Stimulated activated CD4-positive, alpha-beta T cell treated with anti-CD3 and anti-CD28 coated beads, Interleukin-2, amount 100 ng/mL, for 48 hours (primary cell): ENCODE data around the gene ASPHD2.
"Not testable (repeated sequence)": the region's sequence is repeated elsewhere in the genome, so short reads cannot be mapped to it uniquely, and the experiment has no call there.

Source experiments
- DNase-seq, 2 donors: peaks; one replicate each; pipeline ENCODE4 v3.0.0-alpha.2; 2020

The ASPHD2 gene

GRCh38 chr22:26417406-26417805 is 11.7 kb upstream of the ASPHD2 start:
- no peak for DNase-seq

- no peak for DNase-seq
These were observed 10.4 kb upstream of the ASPHD2 start for GRCh38 chr22:26418620-26419019.

DNA sequence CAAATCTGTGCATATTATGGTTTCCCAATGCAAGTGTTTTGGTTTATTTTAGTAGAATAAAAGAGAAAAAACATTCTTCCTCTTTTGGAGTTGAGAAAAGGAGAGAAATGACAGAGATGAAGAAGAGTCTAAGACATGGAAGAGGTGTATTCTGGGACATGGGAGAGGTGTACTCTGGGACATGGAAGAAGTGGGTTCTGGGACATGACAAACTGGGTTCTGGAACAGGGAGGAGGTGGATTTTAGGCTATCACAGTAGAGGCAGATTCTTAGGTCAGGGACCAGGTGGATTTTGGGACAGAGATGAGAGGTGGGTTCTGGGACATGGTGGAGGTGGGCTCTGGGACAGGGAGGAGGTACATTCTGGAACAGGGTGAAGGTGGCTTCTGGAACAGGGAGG is 2.1 kb upstream of the ASPHD2 start:
- no peak for DNase-seq

DNA sequence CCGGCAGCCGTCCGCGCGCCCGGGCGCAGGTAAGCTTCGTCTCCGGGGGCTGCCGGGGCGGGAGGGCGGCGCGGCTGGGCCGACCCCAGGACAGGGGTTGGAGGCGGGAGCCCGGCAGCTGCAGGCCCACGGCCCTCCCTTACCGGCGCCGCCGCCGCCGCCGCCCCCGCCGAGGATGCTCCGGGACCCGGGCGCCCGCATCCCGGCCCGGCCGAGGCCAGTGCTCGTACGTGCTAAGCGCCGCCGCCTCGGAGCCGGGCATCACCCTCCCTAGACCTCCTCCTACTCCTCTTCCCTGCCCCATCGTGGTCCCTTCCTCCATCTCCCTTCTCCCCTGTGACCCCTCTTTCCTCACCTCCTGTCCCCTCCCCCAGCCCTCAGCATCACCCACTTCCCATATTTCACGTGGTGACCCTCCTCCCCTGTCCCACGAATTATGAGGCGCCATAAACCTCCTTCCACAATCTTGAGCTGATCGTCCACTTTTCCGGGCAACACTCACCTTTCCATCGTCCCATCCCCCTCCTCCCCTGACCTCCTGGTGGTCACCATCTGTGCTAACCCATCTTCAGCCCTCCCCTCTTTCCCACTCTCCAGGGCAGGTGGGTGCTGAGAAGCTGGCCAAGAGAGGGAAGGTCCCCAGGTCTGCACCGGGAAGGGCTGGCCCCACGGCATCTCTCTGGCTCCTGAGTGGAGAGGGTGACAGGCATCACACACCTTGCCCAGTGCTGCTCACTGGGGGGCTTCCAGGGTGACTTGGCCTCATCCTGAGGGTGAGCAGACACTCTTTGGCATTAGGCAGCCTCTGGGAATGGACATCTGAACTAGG is 612 bp downstream of the ASPHD2 start:
- no peak for DNase-seq

DNA sequence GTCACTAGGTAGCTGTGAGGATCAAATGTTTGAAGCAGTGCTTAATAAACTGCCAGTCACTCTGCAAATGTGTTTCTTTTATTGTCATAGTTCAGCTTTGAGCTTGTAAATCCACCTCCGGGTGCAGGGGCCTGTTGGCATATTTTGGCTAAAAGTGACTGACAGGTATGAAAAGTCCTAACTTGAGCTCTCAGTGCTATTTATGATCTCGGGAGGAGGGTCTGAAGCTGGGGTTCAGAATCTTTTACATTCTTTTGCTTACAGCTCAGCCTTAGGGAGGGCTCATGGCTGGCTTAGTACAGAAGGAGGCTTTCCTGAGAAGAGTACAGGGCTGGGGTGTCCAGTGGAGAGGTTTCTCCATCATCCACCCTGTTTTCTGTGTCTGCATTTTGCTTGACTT is 1.5 kb downstream of the ASPHD2 start:
- no peak for DNase-seq

DNA sequence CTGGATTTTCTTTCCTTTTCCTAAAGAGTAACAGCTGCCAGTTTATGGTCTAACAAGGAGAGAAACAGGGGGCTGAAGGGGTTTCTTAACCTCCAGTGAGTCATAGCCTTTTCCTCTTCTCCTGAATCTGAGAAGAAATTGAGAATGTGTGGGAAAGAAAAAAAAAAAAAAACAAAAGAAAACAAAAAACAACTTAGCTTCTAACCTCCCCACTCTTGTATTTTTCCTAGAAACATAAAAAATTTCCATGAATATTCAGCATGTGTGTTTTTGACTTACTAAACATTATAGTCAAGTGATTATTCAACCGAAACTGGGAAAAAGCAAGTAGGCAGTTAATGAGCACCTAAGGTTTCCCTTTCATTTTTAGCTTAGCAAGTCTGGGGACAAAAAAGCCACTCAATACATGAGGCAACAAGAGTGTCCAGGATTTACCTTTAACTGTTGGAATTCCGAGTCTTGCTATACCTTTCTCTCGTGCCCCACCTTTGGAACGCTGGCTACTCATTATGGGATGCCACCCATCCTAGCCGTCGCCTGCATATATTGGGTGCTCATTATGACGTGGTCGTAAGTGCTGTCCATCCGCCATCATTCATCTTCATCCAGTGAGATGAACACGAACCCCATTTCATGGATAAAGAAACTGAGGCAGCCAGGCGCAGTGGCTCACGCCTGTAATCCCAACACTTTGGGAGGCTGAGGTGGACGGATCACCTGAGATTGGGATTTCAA is 2.4 kb downstream of the ASPHD2 start:
- DNase-seq, result no peak

GRCh38 chr22:26432619-26433311 is 3.7 kb downstream of the ASPHD2 start:
- no peak for DNase-seq

DNA sequence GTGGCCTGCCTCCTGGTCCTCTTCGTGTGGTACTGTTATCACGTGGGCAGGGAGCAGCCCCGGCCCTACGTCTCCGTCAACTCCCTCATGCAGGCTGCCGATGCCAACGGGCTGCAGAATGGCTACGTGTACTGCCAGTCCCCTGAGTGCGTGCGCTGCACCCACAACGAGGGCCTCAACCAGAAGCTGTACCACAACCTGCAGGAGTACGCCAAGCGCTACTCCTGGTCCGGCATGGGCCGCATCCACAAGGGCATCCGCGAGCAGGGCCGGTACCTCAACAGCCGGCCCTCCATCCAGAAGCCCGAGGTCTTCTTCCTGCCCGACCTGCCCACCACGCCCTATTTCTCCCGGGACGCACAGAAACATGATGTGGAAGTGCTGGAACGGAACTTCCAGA is 4.7 kb downstream of the ASPHD2 start:
- no peak for DNase-seq

GRCh38 chr22:26435327-26436093 is 6.5 kb downstream of the ASPHD2 start:
- DNase-seq, result no peak

- DNase-seq, result no peak
These were observed 7.9 kb downstream of the ASPHD2 start for GRCh38 chr22:26436903-26437515.

GRCh38 chr22:26437694-26438392 is 8.8 kb downstream of the ASPHD2 start:
- no peak for DNase-seq

DNA sequence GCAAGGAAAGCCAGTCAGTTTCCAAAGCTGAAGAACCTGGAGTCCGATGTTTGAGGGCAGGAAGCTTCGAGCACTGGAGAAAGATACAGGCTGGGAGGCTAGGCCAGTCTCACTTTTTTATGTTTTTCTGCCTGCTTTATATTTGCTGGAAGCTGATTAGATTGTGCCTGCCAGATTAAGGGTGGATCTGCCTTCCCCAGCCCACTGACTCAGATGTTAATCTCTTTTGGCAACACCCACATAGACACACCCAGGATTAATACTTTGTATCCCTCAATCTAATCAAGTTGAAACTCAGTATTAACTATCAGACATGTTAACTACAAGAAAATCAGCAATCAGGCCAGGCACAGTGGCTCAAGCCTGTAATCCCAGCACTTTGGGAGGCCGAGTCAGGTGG is 9.7 kb downstream of the ASPHD2 start:
- DNase-seq, result not testable (repeated sequence)

GRCh38 chr22:26439559-26439958 is 10.5 kb downstream of the ASPHD2 start:
- DNase-seq, result no peak

DNA sequence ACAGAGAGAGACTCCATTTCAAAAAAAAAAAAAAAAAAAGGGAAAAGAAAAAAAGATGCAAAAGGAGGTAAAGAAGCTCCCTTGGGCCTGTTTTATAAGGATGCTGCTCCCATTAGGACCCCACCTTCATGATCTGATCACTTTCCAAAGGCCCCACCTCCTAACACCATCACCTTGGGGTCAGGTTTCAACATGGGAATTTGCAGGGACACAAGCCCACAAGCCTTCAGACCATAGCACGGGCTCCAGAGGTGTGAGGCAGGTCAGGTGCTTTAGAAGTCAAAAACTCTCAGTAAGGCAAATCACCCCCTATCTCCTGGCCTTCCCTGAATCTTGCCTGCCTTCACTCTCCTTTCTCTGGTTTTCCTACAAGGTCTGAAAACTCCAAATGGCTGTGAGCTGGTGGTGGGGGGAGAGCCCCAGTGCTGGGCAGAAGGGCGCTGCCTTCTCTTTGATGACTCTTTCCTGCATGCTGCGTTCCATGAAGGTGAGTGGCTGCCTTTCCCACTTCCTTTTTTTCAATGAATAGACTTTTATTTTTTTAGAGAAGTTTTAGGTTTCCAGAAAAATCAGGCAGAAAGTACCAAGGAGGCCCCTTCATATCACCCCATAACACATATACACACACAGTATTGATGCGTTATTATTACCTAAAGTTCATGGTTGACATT is 13.2 kb downstream of the ASPHD2 start:
- no peak for DNase-seq

DNA sequence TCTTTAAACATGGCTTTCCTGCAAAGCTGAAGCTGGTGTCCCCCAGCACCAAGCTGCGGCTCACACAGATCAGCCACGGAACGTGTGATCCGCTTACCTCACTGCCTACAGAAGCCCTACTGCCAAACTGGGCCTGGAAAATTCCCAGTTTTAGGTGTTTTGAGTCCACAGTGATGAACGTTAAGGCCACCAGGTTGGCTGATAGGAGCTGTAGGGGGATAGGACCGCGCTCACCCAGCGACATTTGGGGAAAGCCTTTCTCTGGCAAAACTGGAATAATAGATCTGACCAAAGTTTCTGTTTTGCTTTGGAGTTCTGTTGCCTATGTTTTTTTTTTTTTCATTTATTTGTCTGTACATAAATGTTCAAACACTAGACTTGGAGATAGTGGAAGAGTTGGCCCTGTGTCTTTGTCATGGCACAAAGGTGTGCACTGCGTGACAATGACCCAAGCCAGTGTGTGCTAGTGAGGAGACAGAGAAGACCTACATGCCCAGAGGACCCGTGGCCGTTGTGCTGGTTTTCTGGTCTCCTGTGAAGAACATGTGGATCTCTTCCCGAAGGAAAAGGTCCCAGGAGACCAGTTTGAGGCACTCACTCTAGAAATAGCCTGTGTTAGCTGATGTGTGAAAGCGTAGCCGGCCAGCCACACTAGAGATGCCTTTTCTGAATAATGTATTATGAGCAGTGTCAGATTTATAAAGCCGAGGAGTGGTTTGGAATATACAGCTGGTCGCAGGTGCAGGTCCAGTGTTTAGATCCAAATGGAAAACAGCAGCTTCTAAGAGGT is 15.0 kb downstream of the ASPHD2 start:
- no peak for DNase-seq

DNA sequence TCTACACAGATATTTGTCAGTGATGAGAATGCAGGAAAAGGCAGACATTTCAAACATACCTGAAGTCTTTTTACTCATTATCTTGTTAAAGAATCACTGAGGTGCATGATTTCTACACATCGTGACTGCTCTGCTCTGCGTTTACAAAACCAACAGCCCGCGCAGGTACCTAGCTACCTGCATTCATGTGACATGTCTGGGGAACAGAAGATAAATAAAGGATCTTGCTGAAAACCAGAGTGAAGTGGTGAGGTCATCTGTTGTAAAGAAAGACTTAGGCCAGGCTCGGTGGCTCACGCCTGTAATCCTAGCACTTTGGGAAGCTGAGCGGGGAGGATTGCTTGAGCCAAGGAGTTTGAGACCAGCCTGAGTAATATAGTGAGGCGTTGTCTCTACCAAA is 15.7 kb downstream of the ASPHD2 start:
- DNase-seq, result no peak

DNA sequence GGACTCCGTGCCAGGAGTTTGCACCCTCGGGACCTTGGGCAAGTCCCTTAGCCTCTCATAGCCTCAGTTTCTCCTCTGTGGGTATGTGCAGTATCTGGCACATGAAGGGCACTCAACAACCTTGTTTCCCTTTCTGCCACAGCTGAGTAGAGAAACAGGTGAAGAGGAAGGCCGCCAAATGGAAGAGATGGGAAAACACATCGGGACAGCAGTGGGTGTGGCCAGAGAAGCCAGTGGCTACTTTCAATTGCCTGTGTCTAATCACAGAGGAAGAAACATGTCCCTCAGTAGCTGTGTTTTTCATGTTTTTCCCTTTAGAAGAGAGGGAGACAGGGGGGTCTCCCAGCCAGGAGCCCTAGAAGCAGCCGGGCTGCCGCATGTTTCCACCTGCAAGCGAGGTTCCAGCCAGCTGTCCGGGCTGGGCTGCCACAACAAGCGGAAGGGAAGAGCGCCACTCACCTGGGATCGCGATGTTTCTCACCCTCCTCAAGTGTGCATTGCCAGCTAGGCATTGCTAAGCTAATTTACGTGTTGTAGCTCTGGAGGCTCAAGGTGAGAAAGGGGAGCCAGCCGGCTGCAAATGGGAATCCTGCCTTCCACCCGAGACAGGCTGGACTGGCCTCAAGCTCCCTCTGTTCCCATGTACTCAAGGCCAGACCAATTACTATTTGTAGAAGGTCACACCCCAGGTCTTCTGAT is 16.7 kb downstream of the ASPHD2 start:
- DNase-seq, result no peak

DNA sequence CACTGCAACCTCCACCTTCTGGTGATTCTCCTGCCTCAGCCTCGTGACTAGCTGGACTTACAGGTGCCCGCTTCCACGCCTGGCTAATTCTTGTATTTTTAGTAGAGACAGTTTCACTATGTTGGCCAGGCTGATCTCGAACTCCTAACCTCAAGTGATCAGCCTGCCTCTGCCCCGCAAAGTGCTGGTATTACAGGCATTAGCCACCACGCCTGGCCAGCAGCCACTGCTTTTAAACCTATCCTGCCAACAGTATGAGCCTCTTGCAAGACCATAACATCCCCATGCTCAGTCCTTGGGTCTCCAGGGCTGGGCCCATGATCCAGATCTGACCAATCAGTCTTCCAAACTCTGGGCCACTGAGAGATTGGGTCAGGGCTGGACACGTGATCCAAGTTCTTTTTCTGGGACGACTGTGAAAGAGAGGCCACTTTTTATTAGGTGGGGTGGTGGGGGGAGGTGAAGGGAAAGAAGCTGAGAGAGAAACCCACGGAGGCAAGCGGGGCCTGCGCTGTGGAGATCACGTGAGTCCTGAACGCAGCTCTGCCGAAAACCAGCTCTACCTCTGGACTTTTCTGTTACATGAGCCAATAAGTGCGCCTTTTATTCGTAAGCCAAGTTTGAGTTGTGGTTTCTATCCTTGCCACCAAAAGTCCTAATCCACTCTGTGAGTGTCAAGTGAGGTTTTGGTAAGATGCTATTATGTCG is 17.9 kb downstream of the ASPHD2 start:
- DNase-seq, result no peak
